ENCODE measurements around the gene TTLL7.

DNA sequence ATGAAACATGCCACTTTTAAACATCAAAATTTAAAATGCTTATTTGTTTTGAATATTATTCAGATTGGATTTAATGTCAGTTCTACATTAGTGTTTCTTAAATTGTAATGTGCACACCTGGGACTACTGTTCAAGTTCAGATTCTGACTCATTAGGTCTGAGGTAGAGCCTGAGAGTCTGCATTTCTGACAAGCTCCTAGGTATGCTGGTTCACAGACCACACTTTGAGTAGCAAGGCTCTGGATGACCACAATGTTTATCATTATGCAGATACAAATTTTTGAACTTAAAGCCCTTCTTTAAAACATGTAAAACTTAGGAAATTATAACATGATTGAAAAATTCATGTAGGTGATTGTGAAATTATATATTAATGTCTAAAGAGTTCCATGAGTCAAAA is 40.2 kb downstream of the TTLL7 start:
- TF ChIP-seq, protein P1, sequence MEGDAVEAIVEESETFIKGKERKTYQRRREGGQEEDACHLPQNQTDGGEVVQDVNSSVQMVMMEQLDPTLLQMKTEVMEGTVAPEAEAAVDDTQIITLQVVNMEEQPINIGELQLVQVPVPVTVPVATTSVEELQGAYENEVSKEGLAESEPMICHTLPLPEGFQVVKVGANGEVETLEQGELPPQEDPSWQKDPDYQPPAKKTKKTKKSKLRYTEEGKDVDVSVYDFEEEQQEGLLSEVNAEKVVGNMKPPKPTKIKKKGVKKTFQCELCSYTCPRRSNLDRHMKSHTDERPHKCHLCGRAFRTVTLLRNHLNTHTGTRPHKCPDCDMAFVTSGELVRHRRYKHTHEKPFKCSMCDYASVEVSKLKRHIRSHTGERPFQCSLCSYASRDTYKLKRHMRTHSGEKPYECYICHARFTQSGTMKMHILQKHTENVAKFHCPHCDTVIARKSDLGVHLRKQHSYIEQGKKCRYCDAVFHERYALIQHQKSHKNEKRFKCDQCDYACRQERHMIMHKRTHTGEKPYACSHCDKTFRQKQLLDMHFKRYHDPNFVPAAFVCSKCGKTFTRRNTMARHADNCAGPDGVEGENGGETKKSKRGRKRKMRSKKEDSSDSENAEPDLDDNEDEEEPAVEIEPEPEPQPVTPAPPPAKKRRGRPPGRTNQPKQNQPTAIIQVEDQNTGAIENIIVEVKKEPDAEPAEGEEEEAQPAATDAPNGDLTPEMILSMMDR (IDR thresholded peaks at IDR 0.05), result no peak
- no peak for TF ChIP-seq POLR2A (IDR thresholded peaks at IDR 0.05)
